Raji (cell line): Measurements from ENCODE around the gene CLEC4F.

Experiments used
- POLR2A ChIP-seq: IDR thresholded peaks from 2 replicates; pipeline ENCODE4 v1.6.1; 2011; ENCODE audit warnings: low read depth, low read length, control low read depth; ENCODE audit not compliant: insufficient read depth

CLEC4F gene

GRCh38 chr2:70830366-70830765, 10.0 kb upstream of the CLEC4F start:
- no peak for TF ChIP-seq POLR2A

- TF ChIP-seq POLR2A: no peak
Measured at GRCh38 chr2:70829916-70830315, 9.5 kb upstream of the CLEC4F start.

- no peak for TF ChIP-seq POLR2A
Measured at GRCh38 chr2:70828914-70829824, 8.8 kb upstream of the CLEC4F start.

- no peak for TF ChIP-seq POLR2A
Measured at GRCh38 chr2:70828115-70828514, 7.7 kb upstream of the CLEC4F start.

- TF ChIP-seq POLR2A: no peak
Measured at GRCh38 chr2:70827388-70827787, 7.0 kb upstream of the CLEC4F start.

- TF ChIP-seq POLR2A: no peak
Measured at GRCh38 chr2:70826696-70827350, 6.4 kb upstream of the CLEC4F start.

- TF ChIP-seq POLR2A: no peak
Measured at GRCh38 chr2:70823249-70823648, 2.9 kb upstream of the CLEC4F start.

GRCh38 chr2:70822843-70823242, 2.4 kb upstream of the CLEC4F start:
- TF ChIP-seq POLR2A: no peak

- TF ChIP-seq POLR2A: no peak
Measured at GRCh38 chr2:70817284-70817954, 3.0 kb downstream of the CLEC4F start.

- TF ChIP-seq POLR2A: no peak
Measured at GRCh38 chr2:70816726-70817125, 3.7 kb downstream of the CLEC4F start.

- no peak for TF ChIP-seq POLR2A
Measured at GRCh38 chr2:70808983-70809958, 11.1 kb downstream of the CLEC4F start.

- TF ChIP-seq POLR2A: no peak
Measured at GRCh38 chr2:70807828-70808118, 12.6 kb downstream of the CLEC4F start.

GRCh38 chr2:70807102-70807827, 13.1 kb downstream of the CLEC4F start:
- TF ChIP-seq POLR2A: no peak

GRCh38 chr2:70806620-70807019, 13.8 kb downstream of the CLEC4F start:
- no peak for TF ChIP-seq POLR2A
